IPS-18a (cell line): ENCODE results near the gene TP53AIP1.

Experiments used
- H3K27ac ChIP-seq: one replicate; pipeline ENCODE4 v1.5.1; 2013; ENCODE audit warnings: low read length
- H3K27me3 ChIP-seq: one replicate; pipeline ENCODE4 v1.6.1; 2013; ENCODE audit warnings: mild to moderate bottlenecking, low read length; ENCODE audit not compliant: control insufficient read depth, insufficient read depth
- H3K36me3 ChIP-seq: one replicate; pipeline ENCODE4 v1.6.1; 2013; ENCODE audit warnings: low read depth, low read length; ENCODE audit not compliant: control insufficient read depth
- H3K4me1 ChIP-seq: one replicate; pipeline ENCODE4 v1.6.1; 2013; ENCODE audit warnings: low read depth, low read length; ENCODE audit not compliant: control insufficient read depth
- H3K4me3 ChIP-seq: one replicate; pipeline ENCODE4 v1.5.1; 2013; ENCODE audit warnings: low read length
- H3K9ac ChIP-seq: one replicate; pipeline ENCODE4 v1.6.1; 2013; ENCODE audit warnings: mild to moderate bottlenecking, low read length, moderate library complexity
- H3K9me3 ChIP-seq: one replicate; pipeline ENCODE4 v1.6.1; 2013; ENCODE audit warnings: low read depth, low read length; ENCODE audit not compliant: control insufficient read depth

Gene TP53AIP1, protein sequence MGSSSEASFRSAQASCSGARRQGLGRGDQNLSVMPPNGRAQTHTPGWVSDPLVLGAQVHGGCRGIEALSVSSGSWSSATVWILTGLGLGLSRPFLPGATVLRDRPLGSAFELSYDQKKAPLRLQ

DNA sequence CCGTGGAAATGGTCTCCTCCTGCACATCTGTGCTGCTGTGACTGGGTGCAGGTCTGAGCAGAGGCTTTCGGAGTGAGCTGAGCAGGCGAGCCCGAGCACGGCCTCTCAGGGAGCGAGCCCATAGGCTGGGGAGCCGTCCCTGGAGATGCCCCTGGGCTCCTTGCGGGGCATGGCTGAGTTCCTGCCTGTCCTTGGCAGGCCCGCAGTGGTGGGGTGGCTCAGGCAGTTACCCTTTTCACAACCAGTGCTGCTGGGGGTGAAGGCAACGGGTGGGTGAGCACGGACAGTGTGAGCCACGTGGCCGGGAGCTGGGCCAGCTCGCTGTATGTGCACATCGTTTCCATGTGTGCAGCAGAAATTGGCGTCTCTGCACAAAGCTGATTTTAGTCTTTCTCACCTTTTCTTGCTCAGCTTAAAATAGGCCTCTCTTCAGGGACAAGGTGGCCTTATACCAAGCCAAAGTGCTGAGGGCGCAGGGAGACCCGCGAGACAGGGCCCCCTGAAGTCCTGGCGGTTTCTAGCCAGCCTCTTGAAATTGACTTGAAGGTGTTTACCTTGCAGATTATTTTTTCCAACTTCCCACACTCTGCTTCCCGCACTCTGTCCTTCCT is at the start of gene TP53AIP1:
Gene TP53AIP1 (minus strand): TSS at position 55 of the 611 bp plus-strand sequence. CDS start 5,053 bp downstream, outside the sequence.
- H3K9me3 ChIP-seq = no peaks in the 10 kb centered on the region
- H3K4me1 ChIP-seq = no peaks in the 10 kb centered on the region
- H3K27ac ChIP-seq = no peak within 1 kb of the TSS
- no peak within 1 kb of the TSS for H3K4me3 ChIP-seq
- H3K36me3 ChIP-seq = no peaks in the 10 kb centered on the region
- H3K9ac ChIP-seq = no peak within 1 kb of the TSS
- no peaks in the 10 kb centered on the region for H3K27me3 ChIP-seq

DNA sequence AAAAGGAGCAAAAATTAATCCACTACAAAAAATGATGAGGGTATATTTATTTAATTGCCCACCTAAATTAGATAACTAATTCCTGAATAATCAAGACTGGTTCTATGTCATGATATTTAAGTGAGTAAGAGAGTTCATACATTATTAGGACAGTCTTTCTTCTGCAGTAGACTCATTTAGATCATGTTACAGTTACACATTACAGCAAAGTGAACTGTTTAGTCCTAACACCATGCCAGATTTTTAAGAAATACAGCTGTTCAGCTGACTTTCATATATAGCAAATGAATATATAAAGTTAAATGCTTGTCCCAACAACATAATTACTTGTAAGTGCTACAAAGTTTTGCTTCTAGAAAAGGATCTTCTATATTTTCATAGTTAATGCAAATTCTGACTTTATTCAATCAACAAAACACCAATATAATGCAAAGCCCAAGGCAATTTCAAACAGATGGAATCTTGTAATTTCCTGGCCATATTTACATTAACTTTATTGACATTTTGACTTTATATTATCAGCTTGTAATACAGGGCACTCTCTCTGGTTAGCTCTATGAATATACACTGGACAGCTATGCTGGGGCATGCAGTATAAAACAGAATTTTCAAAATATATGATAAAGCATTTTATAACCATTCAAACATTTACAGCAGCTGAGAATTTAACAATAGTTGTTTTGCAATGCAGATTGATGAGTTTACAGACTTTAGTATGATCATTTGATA is 45.7 kb upstream of the TP53AIP1 start:
- Histone ChIP-seq H3K27me3 (no peaks in the 10 kb centered on the region), H3K4me1 (peaks cover 3% of the 10 kb centered on the region), H3K9me3 (no peaks in the 10 kb centered on the region), H3K9ac (no peak overlapping the region), H3K36me3 (no peaks in the 10 kb centered on the region), H3K4me3 (no peak overlapping the region), H3K27ac (no peak overlapping the region)

DNA sequence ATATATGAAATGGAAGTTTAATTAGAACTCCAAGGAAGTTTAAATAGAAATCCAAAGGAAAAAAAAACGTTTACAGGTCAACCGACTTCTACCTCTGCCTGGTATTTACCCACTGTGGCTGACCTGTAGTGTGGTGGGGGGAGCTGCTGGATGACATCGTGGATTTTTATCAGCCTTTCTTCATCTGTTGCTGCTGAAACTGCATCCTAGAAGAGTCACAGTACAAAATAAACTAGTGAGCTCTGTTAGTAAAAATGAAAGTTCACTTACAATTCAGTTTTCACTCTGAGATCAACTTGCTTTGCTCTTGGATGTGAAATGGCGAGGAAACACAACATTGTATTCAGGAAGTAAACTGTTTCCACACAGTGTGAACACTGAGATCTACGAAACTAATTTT is 43.2 kb upstream of the TP53AIP1 start:
- H3K4me3 ChIP-seq = no peak overlapping the region
- H3K27ac ChIP-seq = no peak overlapping the region
- H3K36me3 ChIP-seq = no peaks in the 10 kb centered on the region
- H3K9me3 ChIP-seq = no peaks in the 10 kb centered on the region
- H3K9ac ChIP-seq = no peak overlapping the region
- no peaks in the 10 kb centered on the region for H3K27me3 ChIP-seq
- H3K4me1 ChIP-seq = peaks cover 3% of the 10 kb centered on the region

DNA sequence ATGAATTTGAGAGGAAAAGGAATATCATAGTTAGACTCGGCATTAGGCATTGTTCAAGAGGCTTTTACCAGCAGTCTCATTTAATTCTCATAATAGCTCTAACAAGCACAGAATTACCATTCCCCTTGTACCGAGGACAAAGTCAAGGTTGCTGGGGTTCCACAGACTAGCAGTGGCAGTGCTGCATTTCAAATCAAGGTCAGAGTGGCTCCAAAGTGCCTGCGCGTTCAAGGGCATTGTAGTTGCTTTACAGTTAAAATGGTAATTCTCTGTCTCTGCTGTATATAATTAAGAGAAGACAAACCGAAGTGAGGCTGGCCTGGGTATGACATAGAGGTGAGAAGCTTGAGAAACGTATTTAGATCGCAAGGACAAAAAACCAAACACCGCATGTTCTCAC is 40.4 kb upstream of the TP53AIP1 start:
- Histone ChIP-seq H3K27me3 (no peaks in the 10 kb centered on the region), H3K4me3 (no peak overlapping the region), H3K27ac (no peak overlapping the region), H3K9me3 (no peaks in the 10 kb centered on the region), H3K4me1 (no peaks in the 10 kb centered on the region), H3K9ac (no peak overlapping the region), H3K36me3 (no peaks in the 10 kb centered on the region)

DNA sequence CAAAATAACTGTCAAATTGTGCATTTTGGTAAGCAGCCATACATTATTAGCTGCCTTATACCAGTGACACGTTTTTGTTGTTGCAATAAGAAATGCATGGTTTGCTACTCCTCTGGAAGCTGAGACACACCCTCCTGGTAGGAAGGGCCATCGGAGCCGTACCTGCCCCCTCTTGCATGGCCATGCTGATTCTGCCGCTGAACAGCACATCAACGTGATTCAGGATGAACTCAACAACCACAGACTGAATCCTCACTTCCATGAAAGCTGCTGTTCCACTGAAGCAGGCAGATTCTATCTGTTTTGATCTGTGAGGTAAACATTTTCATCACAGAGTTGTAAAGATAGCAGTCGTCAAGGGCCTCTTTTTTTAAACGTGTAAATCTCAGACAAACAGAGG is 38.6 kb upstream of the TP53AIP1 start:
- Histone ChIP-seq H3K27me3 (no peaks in the 10 kb centered on the region), H3K9ac (no peak overlapping the region), H3K27ac (no peak overlapping the region), H3K4me3 (no peak overlapping the region), H3K36me3 (peaks cover 4% of the 10 kb centered on the region), H3K4me1 (no peaks in the 10 kb centered on the region), H3K9me3 (no peaks in the 10 kb centered on the region)

DNA sequence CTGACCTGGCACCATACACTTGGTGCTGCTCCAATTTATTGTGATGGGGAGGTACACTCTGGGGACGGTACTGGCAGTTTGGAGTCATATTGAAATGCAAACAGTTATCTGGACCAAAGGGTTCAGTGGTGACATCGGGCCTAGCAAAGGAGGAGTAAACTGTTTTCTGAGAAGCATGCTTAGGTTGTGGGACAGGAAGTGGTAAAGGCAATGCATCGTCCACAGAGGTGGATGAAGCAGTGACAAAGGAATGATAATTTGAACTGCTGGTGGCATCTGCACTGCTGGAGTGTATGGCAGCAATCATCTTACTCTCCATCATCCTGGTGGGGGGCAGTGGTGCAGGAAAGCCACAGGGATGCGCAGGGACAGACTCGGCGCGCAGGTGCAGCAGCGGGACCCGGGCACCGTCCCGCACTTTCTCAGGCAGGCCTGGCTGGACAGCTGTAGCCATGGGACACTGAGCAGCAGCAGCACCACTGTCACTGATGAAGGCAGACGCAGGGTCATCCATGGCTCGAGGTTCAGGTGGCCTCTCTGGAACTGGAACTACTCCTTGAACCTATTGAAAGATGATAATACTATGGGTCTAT is 28.0 kb upstream of the TP53AIP1 start:
- no peaks in the 10 kb centered on the region for H3K4me1 ChIP-seq
- no peak overlapping the region for H3K4me3 ChIP-seq
- no peaks in the 10 kb centered on the region for H3K27me3 ChIP-seq
- H3K9ac ChIP-seq = no peak overlapping the region
- no peak overlapping the region for H3K27ac ChIP-seq
- H3K36me3 ChIP-seq = peaks cover 38% of the 10 kb centered on the region
- no peaks in the 10 kb centered on the region for H3K9me3 ChIP-seq

DNA sequence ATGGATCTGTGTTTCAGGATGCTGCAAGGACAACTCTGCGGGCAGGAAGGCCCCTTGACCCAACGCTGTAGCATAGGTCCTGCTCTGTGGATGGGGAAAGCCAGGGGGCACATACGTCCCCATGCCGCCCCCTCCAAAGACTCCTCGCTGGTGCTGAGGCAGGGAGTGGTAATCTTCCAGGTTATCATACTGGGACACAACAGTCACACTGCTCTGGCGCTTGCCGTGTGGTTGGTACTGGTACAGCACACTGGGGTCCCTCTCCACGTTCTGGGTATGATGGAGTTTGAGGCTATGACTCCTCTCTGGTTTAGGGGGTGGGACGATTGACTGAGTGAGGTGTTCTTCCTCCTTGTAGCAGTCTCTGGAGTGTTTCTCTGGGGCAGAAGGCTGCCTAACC is 26.2 kb upstream of the TP53AIP1 start:
- Histone ChIP-seq H3K27ac (no peak overlapping the region), H3K9ac (no peak overlapping the region), H3K4me1 (no peaks in the 10 kb centered on the region), H3K4me3 (no peak overlapping the region), H3K36me3 (peaks cover 28% of the 10 kb centered on the region), H3K27me3 (no peaks in the 10 kb centered on the region), H3K9me3 (no peaks in the 10 kb centered on the region)

DNA sequence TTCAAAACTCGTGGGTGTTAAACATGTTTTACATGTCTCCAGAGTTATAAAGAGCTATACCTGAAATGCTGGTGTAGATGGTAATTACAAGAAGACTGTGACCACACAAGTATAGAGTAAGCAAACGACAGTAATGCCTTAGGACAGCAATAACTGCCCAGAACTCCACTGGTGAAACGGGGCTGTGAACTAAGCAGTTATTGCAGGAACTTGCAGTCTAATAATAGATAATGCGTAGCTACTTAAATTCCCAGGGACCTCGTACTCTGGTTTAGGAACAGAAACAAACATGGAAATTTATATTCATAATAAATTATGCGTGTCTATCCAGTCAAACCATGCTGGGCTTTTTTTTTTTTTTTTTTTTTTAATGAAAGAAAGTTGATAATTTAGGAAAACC is 24.9 kb upstream of the TP53AIP1 start:
- Histone ChIP-seq H3K36me3 (peaks cover 16% of the 10 kb centered on the region), H3K4me3 (no peak overlapping the region), H3K4me1 (no peaks in the 10 kb centered on the region), H3K9me3 (no peaks in the 10 kb centered on the region), H3K27ac (no peak overlapping the region), H3K9ac (no peak overlapping the region), H3K27me3 (no peaks in the 10 kb centered on the region)

DNA sequence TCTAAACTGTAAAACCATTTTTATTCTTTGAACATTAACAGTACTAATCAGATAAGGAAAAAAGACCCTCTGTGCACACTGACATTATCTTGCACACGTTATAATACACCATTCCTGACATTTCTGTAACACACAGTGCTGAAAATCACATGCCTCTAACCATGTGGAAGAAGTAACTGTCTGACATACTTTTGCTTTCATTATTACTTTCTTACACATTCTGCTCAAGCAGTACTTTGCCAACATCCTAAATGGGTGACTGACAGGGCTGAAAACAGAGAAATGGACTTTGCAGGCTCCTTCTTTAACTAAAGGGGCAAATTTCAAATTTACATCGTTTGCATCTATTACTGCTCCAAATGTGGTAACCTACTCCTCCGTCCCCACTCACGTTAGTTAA is 22.8 kb upstream of the TP53AIP1 start:
- Histone ChIP-seq H3K9me3 (no peaks in the 10 kb centered on the region), H3K4me1 (no peaks in the 10 kb centered on the region), H3K36me3 (peaks cover 8% of the 10 kb centered on the region), H3K4me3 (no peak overlapping the region), H3K27ac (no peak overlapping the region), H3K27me3 (no peaks in the 10 kb centered on the region), H3K9ac (no peak overlapping the region)

DNA sequence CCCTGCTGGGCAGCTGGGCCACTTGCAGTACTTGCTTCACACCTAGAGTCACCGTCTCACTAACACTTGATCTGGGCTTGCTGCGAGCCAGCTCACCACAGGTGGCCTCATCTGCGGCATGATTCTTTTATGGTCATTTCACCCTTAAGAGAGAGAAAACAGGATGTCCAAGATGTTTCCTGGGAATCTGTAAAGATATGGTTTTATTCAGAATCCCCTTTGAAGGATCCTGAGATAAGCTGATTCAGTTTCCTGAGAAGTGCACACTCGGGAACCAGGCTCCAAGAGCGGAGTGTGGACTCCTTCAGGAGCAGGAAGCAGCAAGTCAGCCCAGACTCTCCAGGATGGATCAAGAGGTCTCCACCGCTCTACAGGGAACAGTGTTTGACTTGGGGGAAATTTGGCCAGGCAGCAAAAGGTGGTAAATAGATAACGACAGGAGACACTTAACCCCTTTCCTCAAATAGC is 21.8 kb upstream of the TP53AIP1 start:
- Histone ChIP-seq H3K9ac (no peak overlapping the region), H3K36me3 (no peaks in the 10 kb centered on the region), H3K4me3 (no peak overlapping the region), H3K27ac (no peak overlapping the region), H3K9me3 (no peaks in the 10 kb centered on the region), H3K4me1 (no peaks in the 10 kb centered on the region), H3K27me3 (no peaks in the 10 kb centered on the region)

DNA sequence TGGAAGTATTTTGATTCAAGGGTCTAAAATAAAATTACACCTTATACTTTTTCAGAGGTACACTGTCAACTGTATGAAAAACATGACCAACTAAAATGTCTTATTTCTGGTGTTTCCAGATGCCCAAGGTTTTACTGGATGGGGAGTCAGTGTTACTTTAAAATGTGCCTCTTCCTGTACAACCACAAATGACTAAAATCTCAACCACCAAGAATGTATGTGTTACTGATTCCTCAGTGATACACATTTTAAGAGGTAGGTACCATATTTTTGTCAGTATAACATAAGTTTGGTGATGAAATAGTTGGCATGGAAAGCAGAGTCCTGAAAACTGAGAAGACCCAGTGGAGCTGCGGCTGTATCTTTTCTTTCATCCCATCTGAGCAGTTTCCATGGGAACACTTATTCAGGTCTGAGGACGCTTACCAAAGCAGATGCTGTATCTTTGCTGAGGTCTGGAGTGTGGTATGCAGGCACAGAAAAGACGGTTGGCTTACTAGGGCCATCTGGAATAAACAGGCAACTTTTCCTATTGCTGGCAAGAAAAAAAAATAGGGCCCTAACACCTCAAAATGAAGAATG is 21.2 kb upstream of the TP53AIP1 start:
- no peak overlapping the region for H3K4me3 ChIP-seq
- no peaks in the 10 kb centered on the region for H3K9me3 ChIP-seq
- no peak overlapping the region for H3K9ac ChIP-seq
- no peak overlapping the region for H3K27ac ChIP-seq
- no peaks in the 10 kb centered on the region for H3K27me3 ChIP-seq
- no peaks in the 10 kb centered on the region for H3K36me3 ChIP-seq
- no peaks in the 10 kb centered on the region for H3K4me1 ChIP-seq
